IMR-90 (cell line): ENCODE data around the gene C4B. TPM values are rescaled to one million over a fixed set of nuclear protein-coding genes. Genes with fewer than 3 reads are reported as not detected.

Source experiments
- ATAC-seq: fragments of 200-7000 bp; cut with Tn5 transposase; 2 replicates; pipeline ENCODE4 v1.9.1; 2020; ENCODE audit warnings: low read depth, mild to moderate bottlenecking, moderate library complexity
- BruUV-seq: library from RNA; stranded (reverse); fragments of 400-500 nt; replicated peaks from 2 replicates; lab custom pipeline; 2021; lab: Mats Ljungman, UMichigan
- CTCF ChIA-PET: fragments of 300-600 bp; formaldehyde crosslinking; extraction: SDS; loops from one replicate; lab custom pipeline; 2021; ENCODE audit warnings: antibody characterized with exemption; lab: Yijun Ruan, JAX
- POLR2A ChIA-PET: fragments of 300-600 bp; sonication (Branson Sonifier 250); formaldehyde crosslinking; loops from one replicate; lab custom pipeline; 2022; ENCODE audit warnings: antibody characterized with exemption; ENCODE audit not compliant: unreplicated experiment; lab: Charles Lee
- DNase-seq: peaks from one replicate; pipeline ENCODE4 v3.0.0; 2013
- H2AFZ ChIP-seq: replicated peaks from 2 replicates; pipeline ENCODE3; 2013; ENCODE audit warnings: low read length, mild to moderate bottlenecking; ENCODE audit not compliant: poor library complexity
- H2AK5ac ChIP-seq: 2 replicates; pipeline ENCODE4 v1.6.1; 2013; ENCODE audit warnings: low read depth, low read length, inconsistent platforms
- H2AK9ac ChIP-seq: replicated peaks from 2 replicates; pipeline ENCODE3; 2013; ENCODE audit warnings: mild to moderate bottlenecking, low read depth, low read length, moderate library complexity; ENCODE audit not compliant: poor library complexity
- H2BK120ac ChIP-seq: 2 replicates; pipeline ENCODE4 v1.6.1; 2013; ENCODE audit warnings: low read depth, low read length, inconsistent platforms
- H2BK15ac ChIP-seq: 3 replicates; pipeline ENCODE4 v1.6.1; 2013; ENCODE audit warnings: low read depth, low read length, inconsistent platforms
- H2BK20ac ChIP-seq: 2 replicates; pipeline ENCODE4 v1.6.1; 2013; ENCODE audit warnings: low read depth, mild to moderate bottlenecking, inconsistent platforms, low read length, moderate library complexity
- H2BK5ac ChIP-seq: 2 replicates; pipeline ENCODE4 v1.6.1; 2013; ENCODE audit warnings: mild to moderate bottlenecking, low read depth, low read length, inconsistent platforms; ENCODE audit not compliant: poor library complexity, severe bottlenecking
- H3K14ac ChIP-seq: replicated peaks from 2 replicates; pipeline ENCODE4 v1.6.1; 2013; ENCODE audit warnings: low read depth, low read length, inconsistent platforms
- H3K18ac ChIP-seq: 2 replicates; pipeline ENCODE4 v1.6.1; 2013; ENCODE audit warnings: low read depth, low read length, control low read depth
- H3K23ac ChIP-seq: 2 replicates; pipeline ENCODE4 v1.6.1; 2013; ENCODE audit warnings: low read depth, low read length, inconsistent platforms
- H3K27ac ChIP-seq: 2 replicates; pipeline ENCODE4 v1.5.1; 2013; ENCODE audit warnings: mild to moderate bottlenecking, control low read depth, low read length; ENCODE audit not compliant: insufficient read depth
- H3K27me3 ChIP-seq: 2 replicates; pipeline ENCODE4 v1.6.1; 2013; ENCODE audit warnings: low read length; ENCODE audit not compliant: control insufficient read depth, insufficient read depth
- H3K36me3 ChIP-seq: 2 replicates; pipeline ENCODE4 v1.6.1; 2013; ENCODE audit warnings: low read length, mixed read lengths; ENCODE audit not compliant: control insufficient read depth, insufficient read depth
- H3K4ac ChIP-seq: 2 replicates; pipeline ENCODE4 v1.6.1; 2013; ENCODE audit warnings: low read depth, low read length, inconsistent platforms
- H3K4me1 ChIP-seq: 2 replicates; pipeline ENCODE4 v1.6.1; 2013; ENCODE audit warnings: low read length, mixed read lengths; ENCODE audit not compliant: control insufficient read depth, insufficient read depth
- H3K4me2 ChIP-seq: 2 replicates; pipeline ENCODE4 v1.6.1; 2013; ENCODE audit warnings: low read depth, mild to moderate bottlenecking, control low read depth, low read length, moderate library complexity
- H3K4me3 ChIP-seq: 2 replicates; pipeline ENCODE4 v1.5.1; 2013; ENCODE audit warnings: low read depth, mild to moderate bottlenecking, control low read depth, low read length, moderate library complexity; ENCODE audit not compliant: insufficient read depth
- H3K56ac ChIP-seq: 2 replicates; pipeline ENCODE4 v1.6.1; 2013; ENCODE audit warnings: low read length, inconsistent platforms; ENCODE audit not compliant: insufficient read depth; ENCODE audit errors: extremely low read depth
- H3K79me1 ChIP-seq, 2 experiments: 2 replicates each; pipeline ENCODE4 v1.6.1; 2013; ENCODE audit warnings: low read length in 2 of 2, inconsistent platforms in 1 of 2, low read depth in 1 of 2
- H3K9ac ChIP-seq: 2 replicates; pipeline ENCODE4 v1.6.1; 2013; ENCODE audit warnings: low read depth, low read length, control low read depth
- H3K9me1 ChIP-seq: 2 replicates; pipeline ENCODE4 v1.6.1; 2013; ENCODE audit warnings: low read length, inconsistent platforms; ENCODE audit not compliant: insufficient read depth
- H3K9me3 ChIP-seq: 2 replicates; pipeline ENCODE4 v1.6.1; 2013; ENCODE audit warnings: low read length; ENCODE audit not compliant: control insufficient read depth, insufficient read depth
- H4K20me1 ChIP-seq: 2 replicates; pipeline ENCODE4 v1.6.1; 2013; ENCODE audit warnings: low read length, inconsistent platforms; ENCODE audit not compliant: insufficient read depth
- H4K5ac ChIP-seq: 2 replicates; pipeline ENCODE4 v1.6.1; 2013; ENCODE audit warnings: mild to moderate bottlenecking, low read depth, low read length, control low read depth
- H4K8ac ChIP-seq, 2 experiments: 2 replicates each; pipeline ENCODE4 v1.6.1; 2013; ENCODE audit warnings: low read depth in 2 of 2, low read length in 2 of 2, control low read depth in 1 of 2, inconsistent platforms in 1 of 2
- H4K91ac ChIP-seq: 2 replicates; pipeline ENCODE4 v1.6.1; 2013; ENCODE audit warnings: low read depth, low read length, inconsistent platforms; ENCODE audit not compliant: insufficient read depth
- CHD1 ChIP-seq: IDR thresholded peaks from 2 replicates; pipeline ENCODE4 v1.6.1; 2012; ENCODE audit warnings: low read depth, low read length, improper control_type of control experiment
- CTCF ChIP-seq: conservative IDR thresholded peaks from 2 replicates; pipeline ENCODE4 v1.5.1; 2012; ENCODE audit warnings: mild to moderate bottlenecking, low read depth, low read length, improper control_type of control experiment
- MAFK ChIP-seq: IDR thresholded peaks from 2 replicates; pipeline ENCODE4 v1.6.1; 2012; ENCODE audit warnings: low read depth, low read length, improper control_type of control experiment
- MAZ ChIP-seq: IDR thresholded peaks from 2 replicates; pipeline ENCODE4 v1.6.1; 2012; ENCODE audit warnings: low read depth, mild to moderate bottlenecking, low read length, improper control_type of control experiment, moderate library complexity, borderline replicate concordance
- USF2 ChIP-seq: fragments of 150-350 bp; IDR thresholded peaks from 2 replicates; pipeline ENCODE4 v1.6.1; 2017; ENCODE audit warnings: mild to moderate bottlenecking, antibody characterized with exemption, low read length, low read depth
- WGBS, 2 experiments: methylation state at CpG; one replicate each; pipeline versions ENCODE4 v1.1.5 to v1.1.7; 2013; ENCODE audit warnings: missing lambda C conversion rate in 2 of 2; ENCODE audit not compliant: insufficient read length in 1 of 2; ENCODE audit errors: extremely low coverage in 2 of 2; 5-methylcytosine and 5-hydroxymethylcytosine counted together
- dilution Hi-C: fragments of 300-500 bp; cut with HindIII; formaldehyde crosslinking; loops from one replicate; pipeline ENCODE4 v1.14.3; 2018; ENCODE audit warnings: low sequenced_read_pairs; ENCODE audit not compliant: unreplicated experiment
- in situ Hi-C: fragments of 300-500 bp; cut with MboI; formaldehyde crosslinking; loops from 3 replicates; pipeline ENCODE4 v1.14.3; 2019; ENCODE audit warnings: low sequenced_read_pairs, inconsistent platforms, mixed read lengths
- intact Hi-C: fragments of 100-400 bp; cut with micrococcal nuclease; formaldehyde crosslinking; loops from 2 replicates; pipeline ENCODE4 v1.10.0; 2022
- polyA plus RNA-seq, 3 experiments: library from polyadenylated mRNA; depleted of rRNA; stranded (reverse); fragments of >200 nt; gene quantifications; 2 replicates each; pipeline ENCODE4 v1.2.3, GENCODE V29; 2012; ENCODE audit warnings: low replicate concordance in 1 of 3
- total RNA-seq: library from RNA; depleted of rRNA; stranded (reverse); fragments of >200 nt; gene quantifications from 2 replicates; pipeline ENCODE4 v1.2.3, GENCODE V29; 2012

Gene C4B
- total and polyA plus RNA-seq, 2 of the 4 experiments (the other 2 are of a cell fraction): 0.54 to 4.2 TPM

- Histone ChIP-seq H2BK120ac (peak overlapping the region; percentile 13; the same call in 1 of the 2 replicates), H3K4ac (peak overlapping the region; percentile 94), H2BK20ac (no peak overlapping the region), H3K4me1 (peaks cover 11% of the 10 kb centered on the region), H3K18ac (peak overlapping the region; percentile 23), H3K9ac (peak overlapping the region; percentile 77), H4K8ac (peak overlapping the region; percentile 98 to 99), H4K5ac (peak overlapping the region; percentile 81), H2BK15ac (peak overlapping the region; percentile 33; the same call in 1 of the 3 replicates), H3K27ac (peak overlapping the region; percentile 93), H3K23ac (peak overlapping the region; percentile 75), H2AK5ac (peak overlapping the region; percentile 76), H3K56ac (peak overlapping the region; percentile 59), H3K4me2 (peak overlapping the region; percentile 94), H3K14ac (peak overlapping the region; percentile 90), H3K36me3 (peaks cover 25% of the 10 kb centered on the region), H3K27me3 (no peaks in the 10 kb centered on the region), H4K20me1 (no peaks in the 10 kb centered on the region), H3K9me1 (peaks cover 6% of the 10 kb centered on the region; the same call in 1 of the 2 replicates), H2BK5ac (peak overlapping the region; percentile 91), H2AK9ac (peak overlapping the region; percentile 85), H3K9me3 (no peaks in the 10 kb centered on the region), H3K79me1 (peaks cover 19 to 47% of the 10 kb centered on the region in 2 experiments), H4K91ac (peak overlapping the region; percentile 99), H3K4me3 (peak overlapping the region; percentile 60), H2AFZ (peak overlapping the region; percentile 98)
- DNase-seq (peak; percentile 51), ATAC-seq (peak; percentile 2; the same call in 1 of the 2 replicates)
- in situ Hi-C loops: loop anchor here (10.0 kb wide), 2 partner anchors 142 to 202 kb away; partner anchors contain the start of genes AGPAT1 and RNF5
- POLR2A ChIA-PET: interaction anchor here (1.8 kb wide), 1 partner anchor 14 kb away, joined by 10 read pairs; the partner anchor contains the start of genes NELFE and SKIC2
- BruUV-seq: no TSS peak
- CTCF ChIA-PET: no interaction called here
- 18% methylated on average over 9 of the region's 19 CpGs; no CpG with 5 or more reads in 1 of the 2 experiments for WGBS, 2 experiments
- intact Hi-C loops: loop anchor here (1.0 kb wide), 1 partner anchor 14 kb away; the partner anchor contains the start of gene SKIC2
- dilution Hi-C loops: no loop called here
- TF ChIP-seq CHD1 (peak; percentile 47; the same call in 1 of the 2 replicates), MAZ (0 out of 2 replicates have a peak, but pooled peaks have one; percentile 30), MAFK (no peak), CTCF (no peak), USF2 (no peak)
Observed at GRCh38 chr6:31972709-31973350, 41.8 kb upstream of the C4B start.
